Fibroblast of skin of left biceps (primary cell): ENCODE results near the gene PAN2.
"Not testable (repeated sequence)": the region's sequence is repeated elsewhere in the genome, so short reads cannot be mapped to it uniquely, and the experiment has no call there.

ENCODE experiments used
- DNase-seq, 2 experiments: peaks; one replicate each; pipeline ENCODE4 v3.0.0-alpha.2; 2013; ENCODE audit warnings: low read depth in 2 of 2

PAN2 gene

DNA sequence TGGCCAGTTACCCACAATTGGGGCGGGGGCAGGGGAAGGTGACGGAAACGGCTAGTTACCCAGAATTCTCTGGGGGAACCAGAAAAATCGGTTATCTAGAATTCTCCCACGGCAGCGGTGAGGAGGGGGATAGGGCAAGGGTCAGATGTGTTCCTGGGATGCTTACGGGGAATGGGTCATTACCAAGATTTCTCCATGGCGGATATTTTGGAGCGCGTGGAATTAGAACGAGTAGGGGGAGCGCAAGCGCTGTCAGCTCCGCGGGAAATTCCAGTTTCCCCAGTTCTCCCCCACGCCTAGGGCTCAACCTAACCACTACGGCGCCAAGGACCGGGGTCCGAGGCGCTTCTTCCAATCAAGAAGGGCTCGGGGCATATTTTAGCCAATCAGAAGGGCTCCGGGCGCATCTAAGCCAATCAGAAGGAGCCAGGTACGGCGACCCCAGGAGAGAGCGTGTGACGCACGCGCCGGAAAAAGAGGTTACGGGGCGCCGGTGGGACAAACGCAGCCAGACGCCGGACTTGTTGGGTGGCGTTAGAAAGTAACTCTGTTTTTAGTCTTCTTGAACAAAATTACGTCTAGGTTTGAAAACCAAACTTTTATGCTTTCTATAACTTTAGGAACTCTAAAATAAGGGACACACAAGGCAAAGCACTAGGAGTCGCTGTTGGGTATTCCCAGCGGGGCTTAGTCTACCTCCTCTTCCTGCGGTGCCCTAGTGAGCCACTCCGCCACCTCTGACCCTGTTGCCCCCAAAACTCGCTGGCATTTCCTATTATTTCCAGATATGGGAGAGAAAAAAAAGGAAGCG, at the start of gene PAN2:
PAN2 (minus strand) TSS at position 322 of the 811 bp plus-strand sequence. CDS start 906 bp downstream, outside the sequence.
- DNase-seq = peak; percentile 95

DNA sequence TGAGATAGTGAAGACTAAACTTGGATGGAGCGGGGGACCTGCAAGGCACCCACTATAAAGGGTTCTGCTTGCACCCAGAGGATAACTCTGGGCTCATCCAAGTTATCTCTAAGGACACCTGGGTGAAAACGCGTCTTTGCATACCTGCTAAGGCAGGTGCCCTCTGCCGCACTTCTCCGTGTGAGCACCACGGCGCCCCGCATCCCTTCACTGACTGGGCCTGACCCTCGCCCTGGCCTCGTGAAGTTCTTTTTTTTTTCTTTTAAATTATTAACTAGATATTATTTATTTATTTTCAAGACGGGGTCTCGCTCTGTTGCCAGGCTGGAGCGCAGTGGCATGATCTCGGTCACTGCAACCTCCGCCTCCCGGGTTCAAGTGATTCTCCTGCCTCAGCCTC, 48.8 kb upstream of the PAN2 start:
- no peak for DNase-seq

GRCh38 chr12:56377989-56378316, 44.2 kb upstream of the PAN2 start:
- no peak for DNase-seq

DNA sequence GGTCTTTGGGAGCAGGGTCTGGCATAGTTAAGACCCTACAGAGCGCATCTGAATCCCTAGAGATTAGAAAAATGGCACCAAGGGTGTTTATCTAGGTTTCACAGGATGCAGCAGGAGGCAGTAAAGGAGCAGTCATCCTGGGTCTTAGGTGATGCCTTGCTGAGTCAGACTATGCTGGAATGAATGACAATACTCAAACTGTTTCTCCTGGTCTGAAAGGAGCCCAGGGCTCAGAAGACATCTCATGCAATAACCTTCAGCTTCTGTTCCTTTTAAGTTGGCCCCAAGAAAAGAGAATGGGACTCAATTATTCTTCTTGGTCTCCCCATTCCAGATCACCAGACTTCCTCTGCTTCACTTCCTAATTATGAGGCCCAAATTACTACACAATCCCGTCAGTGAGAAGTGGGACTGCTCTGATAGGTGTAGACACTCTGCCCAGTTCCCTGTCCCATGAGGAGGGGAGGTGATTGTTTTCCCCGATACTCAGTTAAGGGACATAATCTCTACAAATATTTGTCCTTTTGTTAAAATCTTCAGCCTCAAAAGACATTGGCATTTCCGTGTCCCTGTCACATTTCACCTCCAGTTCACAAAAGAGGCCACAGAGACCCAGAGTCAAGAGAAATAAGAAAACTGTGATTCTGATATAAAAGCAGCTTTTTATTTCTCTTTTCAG, 43.6 kb upstream of the PAN2 start:
- DNase-seq = no peak

- no peak for DNase-seq
Observed at GRCh38 chr12:56375598-56376434, 42.0 kb upstream of the PAN2 start.

DNA sequence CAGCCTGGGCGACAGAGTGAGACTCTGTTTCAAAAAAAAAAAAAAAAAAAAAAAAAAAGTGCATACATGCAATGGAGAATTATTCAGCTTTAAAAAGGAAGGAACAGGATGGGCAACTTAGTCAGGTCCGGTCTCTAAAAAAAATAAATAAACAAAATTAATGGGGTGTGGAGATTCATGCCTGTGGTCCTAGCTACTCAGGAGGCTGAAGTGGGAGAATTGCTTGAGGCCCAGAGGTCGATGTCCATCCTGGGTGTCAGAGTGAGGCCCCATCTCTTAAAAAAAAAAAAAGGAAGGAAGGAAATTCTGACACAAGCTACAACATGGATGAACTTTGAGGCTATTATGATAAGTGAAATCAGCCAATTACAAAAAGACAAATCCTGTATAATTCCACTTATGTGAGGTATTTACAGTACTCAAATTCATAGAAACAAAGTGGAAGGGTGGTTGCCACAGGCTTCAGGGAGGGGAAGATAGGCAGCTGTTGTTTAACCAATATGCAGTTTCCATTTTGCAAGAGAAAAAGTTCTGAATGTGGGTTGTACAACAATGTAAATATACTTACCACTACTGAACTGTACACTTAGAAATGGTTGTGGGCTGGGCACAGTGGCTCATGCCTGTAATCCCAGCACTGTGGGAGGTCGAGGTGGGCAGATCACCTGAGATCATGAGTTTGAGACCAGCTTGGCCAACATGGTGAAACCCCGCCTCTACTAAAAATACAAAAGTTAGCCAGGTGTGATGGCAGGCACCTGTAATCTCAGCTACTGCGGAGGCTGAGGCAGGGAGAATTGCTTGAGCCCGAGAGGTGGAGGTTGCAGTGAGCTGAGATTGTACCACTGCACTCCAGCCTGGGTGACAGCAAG, 41.2 kb upstream of the PAN2 start:
- no peak for DNase-seq

DNA sequence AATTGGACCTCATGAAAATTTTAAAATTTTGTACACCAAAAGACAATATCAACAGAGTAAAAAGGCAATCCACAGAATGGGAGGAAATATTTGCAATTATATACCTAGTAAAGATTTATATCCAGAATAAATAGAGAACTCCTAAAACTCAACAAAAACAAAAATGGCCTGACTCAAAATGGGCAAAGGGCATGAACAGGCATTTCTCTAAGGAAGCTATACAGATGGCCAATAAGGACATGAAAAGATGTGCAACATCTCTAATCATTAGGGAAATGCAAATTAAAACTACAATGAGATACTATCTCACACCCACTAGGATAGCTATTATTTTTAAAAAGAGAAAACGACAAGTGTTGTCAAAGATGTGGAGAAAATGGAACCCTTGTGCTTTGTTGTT, 39.7 kb upstream of the PAN2 start:
- DNase-seq = no peak

- no peak for DNase-seq
Observed at GRCh38 chr12:56366948-56367347, 33.1 kb upstream of the PAN2 start.

DNA sequence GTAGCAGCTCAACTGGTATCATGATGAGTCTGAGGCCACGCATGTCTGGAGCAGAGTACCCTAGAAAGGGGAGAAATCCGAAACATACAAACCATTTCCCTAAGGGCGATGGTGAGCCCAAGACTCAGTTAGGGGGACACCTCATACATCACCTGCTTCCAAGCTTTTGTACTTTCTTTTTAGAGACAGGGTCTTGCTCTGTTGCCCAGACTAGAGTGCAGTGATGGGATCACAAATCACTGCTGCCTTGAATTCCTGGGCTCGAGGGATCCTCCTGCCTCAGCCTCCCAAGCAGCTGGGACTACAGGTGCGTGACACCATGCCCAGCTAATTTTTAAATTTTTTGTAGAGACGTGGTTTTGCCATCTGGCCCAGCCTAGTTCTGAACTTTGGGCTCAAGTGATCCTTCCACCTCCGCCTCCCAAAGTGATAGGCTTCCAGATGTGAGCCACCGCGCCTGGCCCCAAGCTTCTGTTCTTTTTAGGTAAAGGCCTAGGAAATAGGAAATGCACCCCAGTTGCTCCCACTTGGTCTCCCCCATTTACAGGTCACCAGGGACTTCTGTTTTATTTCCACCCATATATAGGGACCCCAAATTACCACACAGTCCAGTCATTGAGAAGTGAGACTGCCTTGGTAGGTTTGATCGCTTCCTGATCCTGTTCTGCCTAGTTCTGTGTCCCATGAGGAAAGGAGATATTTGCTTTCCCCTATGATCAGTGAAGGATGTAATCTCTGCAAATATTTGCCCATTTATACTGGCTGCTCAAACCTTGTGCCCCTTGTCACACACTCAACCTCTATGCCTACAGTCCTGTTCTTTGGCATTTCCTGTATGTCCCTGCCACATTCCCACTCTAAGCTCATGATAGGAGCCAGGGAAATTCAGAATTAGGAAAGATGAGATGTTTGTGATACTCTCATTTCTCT, 28.6 kb upstream of the PAN2 start, which contains the start of gene APOF:
APOF (minus strand) TSS at position 728 of the 930 bp plus-strand sequence; CDS start at position 616, 112 bp downstream.
- no peak for DNase-seq

DNA sequence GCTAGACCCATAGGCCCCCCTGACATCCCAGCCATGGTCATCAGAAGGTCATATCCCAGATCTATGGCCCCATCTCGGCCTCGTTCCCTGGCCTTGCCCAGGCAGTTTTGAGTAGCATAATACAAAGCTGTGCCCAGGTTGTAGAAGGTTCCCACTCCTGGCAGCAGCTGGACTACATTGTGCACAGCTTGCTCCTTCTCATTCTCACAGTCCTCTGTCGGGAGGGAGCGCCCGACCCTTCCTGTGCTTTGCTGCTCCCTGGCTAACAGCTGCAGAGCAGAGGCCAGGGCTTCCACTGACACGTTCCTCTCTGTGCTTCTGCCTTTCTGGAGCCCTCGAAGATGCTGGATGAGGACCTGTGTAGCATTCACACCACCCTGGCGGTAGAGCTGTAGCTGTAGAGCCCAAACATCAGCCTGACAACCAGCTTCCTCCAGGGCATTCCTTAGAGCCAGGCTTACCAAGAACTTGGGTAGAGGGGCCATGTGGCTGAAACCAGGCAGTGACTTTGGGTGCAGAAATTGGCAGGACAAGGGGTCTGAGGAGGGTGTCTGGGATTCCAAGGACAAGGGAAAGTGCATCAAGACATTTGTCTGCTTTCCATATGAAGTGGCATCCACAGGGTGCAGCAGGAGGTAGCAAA, 27.8 kb upstream of the PAN2 start:
- DNase-seq = no peak

DNA sequence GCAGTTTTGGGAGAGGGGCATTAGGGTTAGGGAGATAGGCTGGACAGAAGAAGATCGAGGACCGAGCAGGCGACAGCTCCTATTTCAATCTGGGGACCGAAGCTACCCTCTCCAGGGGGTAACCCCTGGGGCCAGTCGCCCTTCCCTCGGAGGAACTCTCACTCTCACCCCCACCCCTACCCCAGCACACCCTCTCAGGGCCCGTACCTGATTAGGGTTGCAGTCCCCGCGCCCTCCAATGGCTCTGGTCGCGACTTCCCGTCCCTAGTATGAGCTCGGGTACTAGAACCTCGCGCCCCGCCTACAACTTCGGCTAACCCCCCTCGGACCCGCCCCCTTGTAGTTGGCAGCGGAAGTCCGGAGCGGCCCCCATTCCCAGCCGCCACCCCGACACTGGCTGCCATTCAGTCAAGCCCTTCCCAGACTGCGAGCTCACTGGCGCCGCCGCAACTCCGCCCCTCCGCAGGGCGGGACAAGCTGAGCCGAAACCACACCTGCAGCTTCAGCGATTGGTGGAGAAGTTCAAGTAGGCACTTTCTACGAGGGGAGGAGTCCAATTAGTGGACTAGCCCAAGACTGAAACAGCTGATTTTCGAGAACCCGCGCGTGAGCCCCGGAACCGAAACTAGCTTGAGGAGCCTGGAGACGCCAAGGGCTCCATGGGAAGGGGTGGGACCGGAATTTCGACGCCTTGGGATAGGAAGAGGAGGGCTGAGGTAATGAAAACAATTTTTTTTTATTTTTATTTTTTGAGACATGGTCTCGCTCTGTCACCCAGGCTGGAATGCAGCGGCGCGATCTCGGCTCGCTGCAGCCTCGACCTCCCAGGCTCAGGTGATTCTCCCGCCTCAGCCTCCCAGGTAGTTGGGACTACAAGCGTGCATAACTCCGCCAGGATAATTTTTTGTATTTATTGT, 26.3 kb upstream of the PAN2 start, which contains the start of gene STAT2:
STAT2 (minus strand) TSS at position 257 of the 917 bp plus-strand sequence. CDS start 3,536 bp downstream, outside the sequence.
- peak; percentile 100 for DNase-seq

- peak; percentile 55 for DNase-seq
Observed at GRCh38 chr12:56358836-56359532, 25.2 kb upstream of the PAN2 start.

DNA sequence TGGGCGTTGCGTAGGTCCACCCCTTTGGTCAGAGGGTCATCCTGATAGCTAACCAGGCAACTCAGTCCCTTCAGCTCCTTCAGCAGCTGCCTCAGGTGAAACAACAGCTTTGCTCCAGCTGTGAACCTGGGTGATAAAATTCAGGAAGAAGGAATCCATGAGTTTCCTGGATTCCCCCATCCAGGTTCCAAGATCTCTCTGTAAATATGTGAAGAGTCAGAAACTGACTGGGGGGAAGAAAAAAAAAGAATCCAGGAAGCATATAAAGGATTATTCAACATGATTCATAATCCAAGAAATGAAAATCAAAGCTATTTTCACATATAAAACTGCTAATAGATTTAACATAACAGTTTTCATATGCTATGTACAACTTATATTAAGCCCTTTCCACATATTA, 17.5 kb upstream of the PAN2 start:
- DNase-seq = no peak

GRCh38 chr12:56350662-56351061, 16.9 kb upstream of the PAN2 start:
- no peak for DNase-seq

DNA sequence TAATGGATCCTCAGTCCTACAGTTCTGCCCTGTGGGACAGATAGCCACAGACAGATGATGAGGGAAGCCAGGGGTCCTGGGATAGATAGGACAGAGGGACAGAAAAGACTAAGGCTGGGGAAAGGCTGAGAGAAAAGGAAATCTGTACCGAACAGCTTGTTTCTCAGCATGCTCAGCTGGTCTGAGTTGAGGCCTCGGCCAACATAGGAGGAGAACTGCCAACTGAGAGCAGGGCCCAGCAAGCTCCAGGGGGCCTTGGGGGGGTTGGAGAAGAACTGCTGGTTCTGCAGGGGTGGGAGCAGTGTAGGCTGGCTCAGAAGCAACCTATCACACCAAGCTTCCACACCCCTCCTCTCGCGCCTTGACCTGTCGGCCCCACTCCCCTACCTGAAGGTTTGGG, 15.0 kb upstream of the PAN2 start:
- DNase-seq = no peak

DNA sequence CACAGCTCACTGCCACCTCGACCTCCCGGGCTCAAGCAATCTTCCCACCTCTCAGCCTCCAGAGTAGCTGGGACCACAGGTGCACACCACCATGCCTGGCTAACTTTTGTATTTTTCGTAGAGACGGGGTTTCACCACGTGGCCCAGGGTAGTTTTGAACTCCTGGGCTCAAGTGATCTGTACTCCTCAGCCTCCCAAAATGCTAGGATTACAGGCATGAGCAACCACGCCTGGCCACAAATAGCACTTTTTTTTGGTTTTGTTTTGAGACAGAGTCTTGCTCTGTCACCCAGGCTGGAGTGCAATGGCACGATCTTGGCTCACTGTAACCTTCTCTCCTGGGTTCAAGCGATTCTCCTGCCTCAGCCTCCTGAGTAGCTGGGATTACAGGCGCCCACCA, 13.5 kb upstream of the PAN2 start:
- not testable (repeated sequence) for DNase-seq

DNA sequence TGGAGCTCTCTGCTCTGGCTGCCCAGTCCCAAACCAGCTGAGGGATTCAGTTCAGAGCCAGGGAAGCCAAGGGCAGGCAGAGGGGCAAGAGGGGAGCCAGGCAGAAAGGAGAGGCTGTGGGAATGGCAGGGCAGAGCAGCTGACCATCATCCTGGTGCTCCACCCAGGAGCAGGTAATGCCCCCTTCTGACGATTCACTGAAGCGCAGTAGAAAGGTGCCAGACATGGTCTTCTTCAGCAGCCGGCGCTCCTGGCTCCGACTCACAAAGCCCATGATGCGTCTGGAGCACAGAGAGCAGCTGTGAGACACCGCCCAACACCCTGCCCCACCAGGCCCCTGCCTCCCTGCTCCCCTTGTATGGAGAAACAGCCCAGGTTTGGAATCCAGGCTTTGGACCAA, 12.9 kb upstream of the PAN2 start:
- no peak for DNase-seq

DNA sequence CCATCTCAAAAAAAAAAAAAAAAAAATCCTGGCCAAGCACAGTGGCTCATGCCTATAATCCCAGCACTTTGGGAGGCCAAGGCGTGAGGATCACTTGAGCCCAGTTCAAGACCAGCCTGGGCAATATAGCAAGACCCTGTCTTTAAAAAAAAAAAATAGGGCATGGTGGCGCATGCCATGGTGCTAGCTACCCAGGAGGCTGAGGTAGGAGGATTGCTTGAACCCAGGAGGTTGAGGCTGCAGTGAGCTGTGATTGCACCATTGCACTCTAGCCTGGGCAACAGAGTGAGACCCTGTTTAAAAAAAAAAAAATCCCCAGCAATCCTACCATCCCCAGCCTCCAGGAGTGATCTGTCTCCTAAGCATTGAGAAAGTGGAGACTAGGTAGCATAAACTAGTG, 8.5 kb upstream of the PAN2 start:
- not testable (repeated sequence) for DNase-seq
